ENCODE data around the gene SPECC1. TPM values are rescaled to one million over a fixed set of nuclear protein-coding genes. Genes with fewer than 3 reads are reported as not detected.

SPECC1 gene
- total and polyA plus RNA-seq, 2 of the 13 experiments (the other 11 are each of a cell fraction or from before 2014, with no cell fraction given): 2.3 to 6.9 TPM

GRCh38 chr17:20224379-20224778, 215.2 kb downstream of the SPECC1 start:
- no peaks in the 10 kb centered on the region for H3K79me2 ChIP-seq (ENCODE audit: insufficient read depth, low read length)
- no peak overlapping the region for H2AFZ ChIP-seq (ENCODE audit: low read length)
- in situ Hi-C loops (cut with HindIII; ENCODE audit: extremely low pct_ligation_motif_present, low pct_unique_long_range_greater_than_20kb) (loop anchor here (10.0 kb wide), 2 partner anchors 90 to 100 kb away; no protein-coding TSS in a partner anchor), intact Hi-C loops (cut with micrococcal nuclease; ENCODE audit: unreplicated experiment) (no loop called here)
- 72% methylated on average over 2 of the region's 3 CpGs for WGBS (ENCODE audit: low lambda C conversion rate)
- no peaks in the 10 kb centered on the region for H3K4me1 ChIP-seq (ENCODE audit: insufficient read depth, low read length)
- H3K4me2 ChIP-seq (ENCODE audit: low read depth, low read length): no peak overlapping the region
- no peaks in the 10 kb centered on the region for H3K27me3 ChIP-seq (ENCODE audit: control insufficient read depth in 1 of 2, insufficient read depth in 2 of 2, low read length in 2 of 2)
- H3K4me3 ChIP-seq (replicated peaks in 1 of 3; ENCODE audit: insufficient read depth in 1 of 3, low read depth in 2 of 3, low read length in 3 of 3): no peak overlapping the region
- H4K20me1 ChIP-seq (ENCODE audit: insufficient read depth, low read length): no peaks in the 10 kb centered on the region
- H3K9ac ChIP-seq (ENCODE audit: insufficient read depth, low read depth, low read length): no peak overlapping the region
- ATAC-seq (no peak), DNase-seq (ENCODE audit: low spot score) (no peak), FAIRE-seq (no peak)
- no peaks in the 10 kb centered on the region for H3K9me3 ChIP-seq (ENCODE audit: low read length)
- TF ChIP-seq TSC22D2 (CRISPR knock-in tag; IDR thresholded peaks at IDR 0.05; ENCODE audit: borderline replicate concordance): no peak
- no peak for TF ChIP-seq PLSCR1 (CRISPR knock-in tag; IDR thresholded peaks at IDR 0.05; ENCODE audit: borderline replicate concordance)
- no peak for TF ChIP-seq HNF4A (CRISPR knock-in tag; IDR thresholded peaks at IDR 0.05)
- TF ChIP-seq GATAD1 (CRISPR knock-in tag; IDR thresholded peaks at IDR 0.05): no peak
- TF ChIP-seq SMC3 (IDR thresholded peaks at IDR 0.05; ENCODE audit: low read length): no peak
- TF ChIP-seq BHLHE40 (IDR thresholded peaks at IDR 0.05; ENCODE audit: low read length): no peak
- no peak for TF ChIP-seq ZNF770 (CRISPR knock-in tag; IDR thresholded peaks at IDR 0.05)
- TF ChIP-seq HES4 (CRISPR knock-in tag; IDR thresholded peaks at IDR 0.05; ENCODE audit: borderline replicate concordance): no peak
- TF ChIP-seq IKZF1 (IDR thresholded peaks at IDR 0.05): no peak
- no peak for TF ChIP-seq KAT7 (CRISPR knock-in tag; IDR thresholded peaks at IDR 0.05; ENCODE audit: borderline replicate concordance)
- TF ChIP-seq ZFP37 (CRISPR knock-in tag; IDR thresholded peaks at IDR 0.05; ENCODE audit: borderline replicate concordance): no peak
- no peak for TF ChIP-seq SP1 (IDR thresholded peaks at IDR 0.05)
- TF ChIP-seq SP1 (CRISPR knock-in tag; IDR thresholded peaks at IDR 0.05): no peak
- no peak for TF ChIP-seq RBM39 (IDR thresholded peaks at IDR 0.05; ENCODE audit: low read depth, low read length, poor library complexity, severe bottlenecking)
- no peak for TF ChIP-seq ARID2 (CRISPR knock-in tag; IDR thresholded peaks at IDR 0.05; ENCODE audit: borderline replicate concordance)
- no peak for TF ChIP-seq MTA1 (CRISPR knock-in tag; IDR thresholded peaks at IDR 0.05; ENCODE audit: borderline replicate concordance)
- TF ChIP-seq SAP130 (CRISPR knock-in tag; IDR thresholded peaks at IDR 0.05; ENCODE audit: low read depth): no peak
- TF ChIP-seq RBAK (CRISPR knock-in tag; IDR thresholded peaks at IDR 0.05): no peak
- no peak for TF ChIP-seq BATF2 (CRISPR knock-in tag; IDR thresholded peaks at IDR 0.05)
- no peak for TF ChIP-seq ZNF296 (CRISPR knock-in tag; conservative IDR thresholded peaks at IDR 0.05)
- TF ChIP-seq NFE2 (CRISPR knock-in tag; IDR thresholded peaks at IDR 0.05): no peak
- no TSS peak for BruUV-seq (replicated peaks)
- H3K36me3 ChIP-seq (replicated peaks in 1 of 2; ENCODE audit: control insufficient read depth in 1 of 2, insufficient read depth in 2 of 2, low read length in 2 of 2): no peaks in the 10 kb centered on the region
- POLR2A ChIA-PET: interaction anchor here (0.6 kb wide), 1 partner anchor 1094 kb away, joined by 3 read pairs; no protein-coding TSS in a partner anchor
- H3K27ac ChIP-seq (ENCODE audit: extremely low read length, insufficient read depth, low read length): no peak overlapping the region
- CTCF ChIA-PET (ENCODE audit: low intra/inter-chr PET ratio, low total read pairs): no interaction called here
